Thyroid gland (tissue), 4 donors: ENCODE results near the gene VGLL4.

Experiments used
- POLR2A ChIP-seq, 2 donors: fragments of 450-650 bp; IDR thresholded peaks; one replicate each; pipeline ENCODE4 v1.6.1; 2017; ENCODE audit warnings: antibody characterized with exemption in 2 of 2, mild to moderate bottlenecking in 2 of 2, moderate library complexity in 1 of 2
- TF ChIP-seq, protein P1 (sequence below), 6 experiments: fragments of 200-600 bp in 3 of 6; fragments of 450-650 bp in 3 of 6; sonication (generic) in 3 of 6; IDR thresholded peaks; one replicate each; pipeline ENCODE4 v1.5.1; 2016 to 2019; ENCODE audit warnings: antibody characterized with exemption in 6 of 6, mild to moderate bottlenecking in 2 of 6, inconsistent platforms in 1 of 6, moderate library complexity in 1 of 6

DNA sequence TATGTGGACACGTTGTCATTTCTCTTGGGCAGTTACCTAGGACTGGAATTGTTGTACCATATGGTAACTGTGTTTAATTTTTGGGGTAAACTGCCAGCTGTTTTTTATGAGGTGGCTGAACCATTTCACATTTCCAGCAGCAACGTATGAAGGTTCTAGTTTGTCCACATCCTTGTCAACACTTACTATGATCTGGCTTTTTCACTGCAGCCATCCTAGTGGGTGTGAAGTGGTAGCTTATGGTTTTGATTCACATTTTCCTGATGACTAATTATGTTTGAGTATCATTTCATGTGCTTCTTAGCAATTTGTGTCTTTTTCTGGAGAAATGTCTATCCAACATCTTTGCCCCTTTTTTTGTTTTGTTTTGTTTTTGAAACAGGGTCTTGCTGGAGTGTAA lies 96.2 kb downstream of the VGLL4 start:
- TF ChIP-seq, protein P1, sequence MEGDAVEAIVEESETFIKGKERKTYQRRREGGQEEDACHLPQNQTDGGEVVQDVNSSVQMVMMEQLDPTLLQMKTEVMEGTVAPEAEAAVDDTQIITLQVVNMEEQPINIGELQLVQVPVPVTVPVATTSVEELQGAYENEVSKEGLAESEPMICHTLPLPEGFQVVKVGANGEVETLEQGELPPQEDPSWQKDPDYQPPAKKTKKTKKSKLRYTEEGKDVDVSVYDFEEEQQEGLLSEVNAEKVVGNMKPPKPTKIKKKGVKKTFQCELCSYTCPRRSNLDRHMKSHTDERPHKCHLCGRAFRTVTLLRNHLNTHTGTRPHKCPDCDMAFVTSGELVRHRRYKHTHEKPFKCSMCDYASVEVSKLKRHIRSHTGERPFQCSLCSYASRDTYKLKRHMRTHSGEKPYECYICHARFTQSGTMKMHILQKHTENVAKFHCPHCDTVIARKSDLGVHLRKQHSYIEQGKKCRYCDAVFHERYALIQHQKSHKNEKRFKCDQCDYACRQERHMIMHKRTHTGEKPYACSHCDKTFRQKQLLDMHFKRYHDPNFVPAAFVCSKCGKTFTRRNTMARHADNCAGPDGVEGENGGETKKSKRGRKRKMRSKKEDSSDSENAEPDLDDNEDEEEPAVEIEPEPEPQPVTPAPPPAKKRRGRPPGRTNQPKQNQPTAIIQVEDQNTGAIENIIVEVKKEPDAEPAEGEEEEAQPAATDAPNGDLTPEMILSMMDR (IDR thresholded peaks at IDR 0.05): no peak
- no peak for TF ChIP-seq POLR2A (IDR thresholded peaks at IDR 0.05)
